GM19238 (cell line): ENCODE data around the gene SNX20.

ENCODE experiments used
- DNase-seq: peaks from one replicate; pipeline ENCODE4 v3.0.0; 2011; ENCODE audit warnings: low spot score; ENCODE audit not compliant: insufficient read length

Gene SNX20

DNA sequence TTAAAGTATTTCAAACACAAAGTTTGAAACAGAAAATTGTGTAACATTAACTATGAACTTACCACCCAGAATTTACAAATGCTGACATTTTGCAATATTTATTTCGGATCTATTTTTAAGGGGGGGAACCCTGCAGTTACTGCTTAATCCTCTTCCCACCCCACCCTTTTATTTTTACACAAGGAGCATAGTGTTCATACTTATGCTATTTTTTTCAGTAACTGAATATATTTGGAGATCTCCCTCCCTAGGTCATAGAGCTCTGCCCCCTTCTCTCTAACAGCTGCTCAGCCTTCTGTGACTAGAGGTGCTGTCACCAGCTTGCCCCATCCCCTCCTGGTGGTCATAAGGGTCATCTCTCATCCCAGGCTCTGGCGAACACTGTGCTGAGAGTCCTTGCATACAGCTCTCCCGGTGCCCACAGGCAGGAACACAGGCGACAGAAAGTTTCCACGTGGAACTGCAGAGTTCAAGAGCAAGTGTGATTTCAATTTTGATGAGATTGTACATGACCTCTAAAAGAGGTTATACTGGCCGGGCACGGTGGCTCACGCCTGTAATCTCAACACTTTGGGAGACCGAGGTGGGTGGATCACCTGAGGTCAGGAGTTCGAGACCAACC, 44.2 kb downstream of the SNX20 start:
- no peak for DNase-seq

DNA sequence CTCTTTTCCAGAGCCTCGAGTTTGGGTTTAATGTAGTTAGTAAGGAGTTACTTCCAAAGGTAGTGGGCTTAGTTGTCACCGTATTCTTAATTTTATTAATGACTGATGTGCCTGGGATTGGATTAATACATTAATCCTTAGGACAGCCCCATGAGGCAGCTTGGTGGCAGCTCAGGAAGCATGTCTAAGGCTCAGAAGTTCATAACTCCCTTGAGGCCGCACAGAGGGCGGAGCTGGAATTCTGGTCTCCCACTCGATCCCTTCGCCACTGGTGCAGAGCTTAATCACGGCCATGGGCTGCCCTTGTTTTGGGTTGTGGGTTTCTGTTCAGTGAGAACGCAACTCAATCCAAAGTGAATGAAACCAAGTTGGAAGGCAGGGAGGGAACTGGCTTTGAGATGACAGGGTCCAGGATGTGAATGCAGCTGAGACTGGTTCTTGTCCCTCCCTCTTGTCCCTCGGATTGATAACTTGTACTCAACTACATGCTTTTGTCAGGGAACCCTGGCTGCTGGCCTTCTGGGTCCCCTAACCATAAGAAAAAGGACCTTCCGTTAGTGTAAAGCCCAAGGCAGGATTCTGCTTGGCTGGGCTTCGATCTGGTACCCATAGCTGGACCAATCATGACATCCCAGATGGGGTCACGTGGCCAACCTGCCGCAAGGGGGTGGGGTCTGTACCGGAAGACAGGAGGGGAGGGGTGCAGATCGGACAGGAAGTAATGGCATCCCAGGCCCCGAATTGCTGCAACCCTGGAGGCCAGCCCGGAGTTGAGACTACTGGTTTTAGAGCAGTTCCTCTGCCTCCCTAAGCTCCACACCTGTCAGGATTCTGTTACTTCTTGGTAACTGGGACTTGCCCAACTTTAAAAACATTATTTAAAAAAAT, 45.4 kb downstream of the SNX20 start:
- DNase-seq: no peak

DNA sequence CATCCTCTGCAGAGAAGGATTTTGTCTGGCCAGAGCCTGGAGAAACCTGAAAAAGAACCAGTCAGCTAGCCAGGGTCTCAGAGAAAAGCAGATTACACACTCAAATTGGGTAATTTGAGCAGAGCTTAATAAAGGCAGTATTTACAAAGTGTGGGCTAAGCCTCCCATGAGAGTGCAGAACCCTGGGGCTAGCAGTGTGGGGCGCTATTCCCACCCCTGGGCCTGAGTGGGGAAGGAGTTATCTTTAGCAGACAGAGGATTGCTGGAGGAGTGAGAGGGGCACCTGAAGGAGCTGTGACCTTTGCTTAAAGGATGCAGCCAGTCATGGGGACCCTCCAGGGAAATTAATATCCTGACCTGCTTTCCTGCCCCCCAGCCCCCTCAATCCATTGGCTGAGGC, 46.2 kb downstream of the SNX20 start:
- no peak for DNase-seq

DNA sequence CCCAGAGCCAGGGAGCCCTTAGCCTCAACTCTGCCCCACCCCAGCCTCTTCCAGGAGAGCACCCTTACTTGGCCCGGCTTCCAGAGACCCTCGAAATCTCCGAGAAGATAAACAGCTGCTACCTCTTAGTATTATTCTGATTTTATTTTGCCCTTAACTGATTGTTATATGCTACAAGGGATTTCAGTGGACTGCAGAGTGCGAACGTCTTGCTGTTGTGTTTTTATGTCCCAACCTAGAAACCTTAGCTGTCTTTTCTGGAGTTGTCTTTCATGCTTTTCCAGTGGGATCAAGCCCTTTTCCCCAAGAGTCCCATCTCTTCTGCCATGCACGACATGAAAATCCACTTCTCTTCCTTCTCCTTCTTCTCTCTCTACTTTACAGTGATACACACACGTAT, 47.0 kb downstream of the SNX20 start:
- DNase-seq: no peak

DNA sequence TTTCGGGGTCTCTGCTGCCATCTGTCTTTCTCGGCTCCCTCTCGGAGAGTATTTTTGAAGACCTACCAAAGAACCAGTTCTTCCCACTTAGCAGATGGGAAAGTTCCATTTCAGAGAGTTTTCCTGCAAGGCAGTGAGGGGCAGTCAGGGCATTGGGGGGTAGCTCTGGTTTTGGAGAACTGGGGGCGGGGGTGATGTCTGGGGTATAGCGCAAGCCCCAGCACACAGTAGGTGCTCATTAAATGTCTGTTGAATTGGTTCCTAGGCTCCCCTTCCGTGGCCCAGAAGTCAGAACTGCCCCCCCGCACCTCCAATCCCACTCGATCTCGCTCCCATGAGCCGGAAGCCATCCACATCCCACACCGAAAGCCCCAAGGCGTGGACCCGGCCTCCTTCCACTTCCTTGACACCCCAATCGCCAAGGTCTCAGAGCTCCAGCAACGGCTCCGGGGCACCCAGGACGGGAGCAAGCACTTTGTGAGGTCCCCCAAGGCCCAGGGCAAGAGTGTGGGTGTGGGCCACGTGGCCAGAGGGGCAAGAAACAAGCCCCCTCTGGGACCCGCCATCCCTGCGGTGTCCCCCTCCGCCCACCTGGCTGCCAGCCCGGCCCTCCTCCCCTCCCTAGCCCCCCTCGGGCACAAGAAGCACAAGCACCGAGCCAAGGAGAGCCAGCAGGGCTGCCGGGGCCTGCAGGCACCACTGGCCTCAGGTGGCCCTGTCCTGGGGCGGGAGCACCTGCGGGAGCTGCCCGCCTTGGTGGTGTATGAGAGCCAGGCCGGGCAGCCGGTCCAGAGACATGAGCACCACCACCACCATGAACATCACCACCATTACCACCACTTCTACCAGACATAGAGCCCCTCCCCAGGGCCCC, 47.9 kb downstream of the SNX20 start:
- DNase-seq: no peak

DNA sequence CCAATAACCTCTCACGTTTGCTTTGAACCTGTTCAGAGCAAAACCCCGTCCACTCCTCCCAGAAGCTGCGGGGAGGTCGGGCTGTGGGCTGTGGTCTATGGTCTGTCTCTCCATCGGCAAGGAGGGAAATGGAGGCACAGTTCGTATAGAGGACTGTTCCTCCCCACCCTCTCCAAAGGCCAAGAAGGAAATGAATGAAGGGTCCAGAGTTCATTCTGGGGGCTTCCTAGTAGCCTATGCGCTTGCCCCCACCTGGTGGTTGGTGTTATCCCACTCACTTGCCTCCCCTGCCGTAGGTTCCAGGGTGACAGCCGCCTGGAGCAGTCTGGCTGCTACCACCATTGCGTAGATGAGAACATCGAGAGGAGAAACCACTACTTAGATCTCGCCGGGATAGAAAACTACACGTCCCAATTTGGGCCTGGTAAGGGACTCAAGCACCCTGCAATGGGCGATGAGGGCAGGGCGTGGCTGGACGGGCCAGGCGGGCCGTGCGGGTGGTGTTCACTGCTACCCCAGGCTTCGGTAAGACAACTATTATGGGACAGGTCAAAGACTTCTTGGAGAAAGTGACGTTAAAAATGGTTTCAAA, 49.0 kb downstream of the SNX20 start:
- no peak for DNase-seq

DNA sequence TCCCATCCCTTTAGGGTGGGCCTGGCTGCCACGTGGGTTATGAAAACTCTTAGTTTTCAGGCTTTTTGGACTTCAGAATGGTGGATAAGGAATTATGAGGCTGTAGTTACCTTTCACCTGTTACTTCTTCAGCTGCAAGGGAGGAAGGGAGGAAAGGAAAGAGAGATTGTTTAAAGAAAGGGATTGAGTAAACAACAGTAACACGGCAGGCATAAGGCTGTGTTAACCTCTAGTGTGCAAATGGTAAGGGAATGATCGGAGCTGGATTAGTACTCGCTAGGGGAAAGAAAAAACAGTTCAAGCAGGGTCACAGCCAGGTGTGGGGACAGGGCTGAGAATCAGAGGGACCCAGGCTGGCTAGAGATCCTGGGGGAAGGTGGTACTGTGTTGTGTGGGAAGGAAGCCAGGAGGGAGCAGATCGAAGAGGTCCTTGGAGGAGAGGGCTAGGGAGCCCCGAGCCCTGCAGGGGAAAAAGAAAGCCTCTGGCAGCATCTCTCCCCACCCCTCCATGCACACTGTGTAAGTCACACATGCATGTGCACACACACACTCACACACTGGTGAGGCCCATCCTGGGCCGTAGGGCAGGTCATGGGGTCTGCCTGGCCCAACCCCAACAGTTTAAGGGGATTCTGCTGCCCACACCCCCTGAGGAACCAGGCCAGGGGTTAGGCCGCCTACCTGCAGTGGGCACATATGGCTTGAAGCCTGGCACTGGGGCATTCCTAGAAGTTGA, 49.7 kb downstream of the SNX20 start:
- DNase-seq: no peak

DNA sequence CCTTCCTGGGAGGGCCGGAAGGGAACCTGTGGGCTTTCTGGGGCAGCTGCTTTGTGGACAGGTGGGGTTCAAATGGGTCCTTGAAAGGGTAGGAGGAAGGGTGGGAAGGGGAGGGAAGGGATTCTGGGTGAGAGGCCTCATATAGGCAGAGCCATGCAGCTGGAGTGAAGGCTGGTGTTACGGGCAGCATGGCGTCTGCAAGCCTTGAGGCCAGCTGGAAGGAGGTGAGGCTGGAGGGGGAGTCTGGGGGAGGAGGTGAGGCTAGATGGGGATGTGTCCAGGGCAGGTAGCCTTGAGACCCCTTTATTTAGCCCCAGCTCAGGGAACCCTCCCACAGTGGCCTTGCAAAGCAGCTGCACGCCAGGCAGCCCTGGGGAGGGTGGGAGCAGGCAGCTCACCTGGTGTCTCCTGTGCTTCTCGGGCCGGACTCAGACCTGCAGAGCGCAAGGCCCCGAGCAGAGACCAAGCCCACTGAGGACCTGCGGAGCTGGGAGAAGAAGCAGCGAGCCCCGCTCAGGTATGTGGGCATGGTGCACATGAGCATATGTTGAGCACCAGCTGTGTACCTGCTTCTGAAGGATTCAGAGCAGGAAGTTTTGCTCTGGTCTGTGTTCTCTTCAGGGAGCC, 50.6 kb downstream of the SNX20 start:
- no peak for DNase-seq

DNA sequence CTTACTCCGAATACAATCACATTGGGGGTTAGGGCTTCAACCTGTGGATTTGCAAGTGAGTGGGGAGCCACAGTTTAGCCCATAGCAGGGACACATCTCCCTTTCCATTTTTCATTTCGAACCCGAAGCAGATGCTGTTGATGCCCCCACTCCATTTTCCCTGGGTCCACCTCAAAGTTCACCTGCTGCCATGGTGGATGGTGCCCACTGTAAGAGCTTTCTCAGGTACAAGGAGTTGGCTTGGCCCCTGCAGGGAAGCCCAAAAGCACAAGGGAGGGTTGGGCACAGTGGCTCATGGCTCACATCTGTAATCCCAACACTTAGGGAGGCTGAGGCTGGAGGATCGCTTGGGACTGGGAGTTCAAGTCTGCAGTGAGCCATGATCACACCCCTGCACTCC, 51.8 kb downstream of the SNX20 start:
- DNase-seq: no peak

DNA sequence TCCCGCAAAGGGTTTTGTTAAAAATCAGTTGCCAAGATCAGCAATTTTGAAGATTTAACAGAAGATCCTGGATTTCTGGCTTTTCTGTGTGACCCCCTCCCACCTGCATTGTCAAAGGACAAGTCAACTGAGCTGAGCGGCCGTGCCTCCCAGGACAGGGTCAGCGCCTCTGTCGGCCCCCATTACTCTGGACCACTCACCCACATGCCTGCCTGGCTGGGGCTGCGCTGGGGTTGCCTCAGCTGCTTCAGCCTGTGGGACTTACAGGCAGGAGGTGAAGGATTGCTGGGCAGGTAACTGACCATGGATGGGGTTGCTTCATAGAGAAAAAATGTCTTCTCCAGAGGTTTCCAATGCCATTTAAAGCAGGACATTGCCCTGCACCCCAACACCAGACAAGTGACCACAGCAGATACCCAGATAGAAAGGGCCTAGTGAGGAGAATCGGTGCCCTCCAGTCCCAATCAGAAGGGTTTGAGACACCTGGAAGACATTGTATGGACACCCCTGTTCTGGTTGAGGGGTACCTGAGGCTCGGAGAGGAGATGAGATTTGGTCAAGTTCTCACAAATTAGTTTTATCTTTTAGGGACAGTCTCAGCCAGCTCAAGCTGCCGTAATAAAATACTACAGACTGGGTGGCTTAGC, 52.8 kb downstream of the SNX20 start:
- DNase-seq: no peak

DNA sequence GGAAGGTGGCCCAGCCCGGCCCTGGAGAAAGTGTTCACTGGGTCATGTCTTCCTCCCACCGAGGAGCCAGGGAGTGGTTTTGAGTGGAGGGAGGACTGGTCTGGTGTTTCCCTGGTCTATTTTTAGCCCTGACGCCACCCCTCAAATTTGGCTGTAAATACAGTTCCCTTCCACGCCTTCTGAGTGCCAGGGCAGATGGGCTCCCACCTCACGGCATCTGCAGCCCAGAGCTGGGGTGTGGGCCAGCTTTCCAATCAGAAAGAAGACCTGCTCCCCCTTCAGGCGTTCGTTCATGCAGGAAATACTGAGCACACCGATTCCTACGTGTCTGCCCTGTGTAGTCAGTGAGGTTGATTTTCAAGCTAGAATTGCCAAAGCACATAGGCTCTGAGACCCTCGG, 53.7 kb downstream of the SNX20 start:
- no peak for DNase-seq

DNA sequence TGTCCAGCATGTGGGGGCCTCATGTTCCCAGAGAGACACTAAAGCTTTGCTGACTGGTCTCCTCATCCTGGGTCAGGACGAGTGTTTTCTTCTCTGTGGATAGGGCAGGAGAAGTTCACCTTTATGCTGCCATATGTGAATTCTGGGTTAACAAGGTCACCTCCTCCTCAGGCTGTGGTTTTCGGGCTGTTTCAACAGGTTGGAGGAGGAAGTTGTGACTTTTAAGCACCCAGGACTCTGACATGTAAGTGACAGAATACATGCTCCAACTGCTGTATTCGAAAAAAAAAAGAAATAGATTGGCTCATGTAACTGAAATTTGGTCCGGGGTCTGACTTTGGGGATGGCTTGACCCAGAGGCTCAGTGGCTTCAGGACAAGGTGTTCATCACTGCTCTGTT, 54.2 kb downstream of the SNX20 start:
- no peak for DNase-seq

DNA sequence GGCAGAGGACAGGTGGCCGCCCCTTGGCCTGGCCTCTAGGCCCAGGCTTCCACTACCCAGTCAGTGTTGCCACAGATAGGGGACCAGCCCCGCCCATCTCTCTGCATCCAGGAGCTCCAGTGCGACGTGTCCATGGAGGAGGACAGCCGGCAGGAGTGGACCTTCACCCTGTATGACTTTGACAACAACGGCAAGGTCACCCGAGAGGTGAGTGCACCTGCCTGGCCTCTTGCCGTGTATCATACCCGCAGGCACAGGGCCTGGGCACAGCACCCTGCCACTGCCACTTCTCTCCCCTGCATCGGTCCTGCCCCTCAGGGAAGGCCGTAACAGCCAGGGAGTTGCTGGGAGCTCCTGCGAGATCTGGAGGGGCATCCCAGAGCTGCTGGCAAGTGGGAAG, 55.7 kb downstream of the SNX20 start:
- DNase-seq: no peak

DNA sequence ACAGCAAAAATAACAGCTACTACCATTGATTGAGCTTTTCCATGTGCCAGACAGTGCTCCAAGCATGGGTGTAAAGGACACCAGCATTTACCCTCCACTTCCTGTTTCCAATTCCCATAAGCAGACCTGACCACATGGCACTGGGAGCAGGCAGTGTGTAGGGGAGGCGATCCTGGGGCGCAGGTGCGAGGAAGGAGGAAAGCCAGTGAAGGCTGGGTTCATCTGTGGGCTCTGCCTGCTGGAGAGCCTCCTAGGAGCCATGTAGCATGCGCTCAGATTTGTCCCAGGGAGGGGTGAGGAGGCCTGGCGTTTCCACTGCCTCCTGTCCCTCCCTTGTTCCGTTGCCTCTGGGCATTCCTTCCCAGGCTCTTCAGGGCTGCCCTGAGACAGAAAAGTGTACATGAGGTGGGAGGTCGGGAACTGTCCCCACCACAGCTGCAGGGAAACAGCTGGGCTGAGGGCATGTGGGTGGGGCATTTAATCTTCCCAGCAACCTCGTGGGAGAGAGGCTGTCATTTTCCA, 56.6 kb downstream of the SNX20 start:
- DNase-seq: no peak

DNA sequence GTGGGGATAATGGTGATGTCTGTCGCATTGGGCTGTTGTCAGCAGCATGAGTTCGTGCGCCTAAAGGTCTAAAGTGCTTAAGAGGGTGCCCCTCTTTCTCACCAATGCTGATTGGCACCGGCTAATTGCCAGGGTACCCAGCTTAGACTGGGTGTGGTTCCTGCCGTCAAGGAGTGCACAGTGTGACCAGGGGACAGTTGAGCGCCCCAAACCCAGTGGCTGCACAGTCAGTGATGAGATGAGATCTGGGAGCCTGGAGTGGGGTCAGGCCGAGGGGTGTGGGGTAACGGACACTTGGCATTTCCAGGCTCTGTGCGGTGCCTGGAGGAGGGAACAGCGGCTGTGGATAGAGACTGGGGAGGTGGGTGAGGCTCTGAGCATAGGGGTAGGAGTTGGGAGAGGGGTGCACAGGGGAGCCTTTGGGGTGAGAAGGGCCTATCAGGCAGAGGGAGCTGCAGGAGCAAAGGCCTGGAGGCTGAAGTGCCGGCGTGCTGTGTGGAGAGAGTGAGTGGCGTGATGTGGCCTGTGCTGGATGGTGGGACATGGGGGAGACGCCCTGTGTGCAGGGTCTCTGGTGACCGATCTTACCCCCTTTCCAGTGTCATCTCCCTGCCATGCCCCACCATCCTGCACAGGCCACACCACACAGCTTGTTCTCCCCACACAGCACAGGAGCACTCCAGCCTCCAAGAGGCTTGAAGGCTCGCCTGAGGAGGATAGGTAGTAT, 58.3 kb downstream of the SNX20 start:
- DNase-seq: no peak

DNA sequence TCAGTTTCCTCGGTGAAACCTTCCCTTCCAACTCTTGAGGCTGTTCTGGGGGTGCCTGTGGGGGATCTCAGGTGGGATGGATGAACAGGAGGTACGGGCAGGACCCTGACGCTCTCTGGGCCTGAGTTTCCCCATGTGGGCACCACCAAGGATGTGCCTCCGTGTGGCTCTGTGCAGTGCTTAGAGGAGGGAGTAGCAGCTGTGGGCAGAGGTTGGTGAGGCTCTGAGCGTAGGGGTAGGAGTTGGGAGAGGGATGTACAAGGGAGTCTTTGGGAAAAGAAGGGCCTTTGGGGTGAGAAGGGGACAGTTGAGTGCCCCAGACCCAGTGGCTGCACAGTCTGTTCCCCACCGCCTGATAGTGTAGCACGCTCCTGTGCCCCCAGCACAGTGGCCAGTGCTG, 59.1 kb downstream of the SNX20 start:
- no peak for DNase-seq
